Renal cortex interstitium (tissue), 11 donors: ENCODE results near the gene RETREG1. TPM values are rescaled to one million over a fixed set of nuclear protein-coding genes. Genes with fewer than 3 reads are reported as not detected.
A peak's percentile ranks its signal among the peaks of the same experiment; 100 is the strongest.
"Not testable (repeated sequence)": the region's sequence is repeated elsewhere in the genome, so short reads cannot be mapped to it uniquely, and the experiment has no call there.

Experiments
- DNase-seq, 11 donors: peaks; one replicate each; pipeline ENCODE4 v3.0.0-alpha.2; 2013; ENCODE audit warnings: low read depth in 9 of 11, low spot score in 4 of 11; ENCODE audit errors: extremely low read depth in 1 of 11
- polyA plus RNA-seq, 3 donors: library from polyadenylated mRNA; unstranded; fragments of 120-200 nt; gene quantifications; one replicate each; pipeline ENCODE4 v1.2.1, GENCODE V29; 2013; ENCODE audit not compliant: insufficient read length in 3 of 3

The RETREG1 gene
- polyA plus RNA-seq, 3 donors = 33.4 to 50.5 (median 39.0) TPM

DNA sequence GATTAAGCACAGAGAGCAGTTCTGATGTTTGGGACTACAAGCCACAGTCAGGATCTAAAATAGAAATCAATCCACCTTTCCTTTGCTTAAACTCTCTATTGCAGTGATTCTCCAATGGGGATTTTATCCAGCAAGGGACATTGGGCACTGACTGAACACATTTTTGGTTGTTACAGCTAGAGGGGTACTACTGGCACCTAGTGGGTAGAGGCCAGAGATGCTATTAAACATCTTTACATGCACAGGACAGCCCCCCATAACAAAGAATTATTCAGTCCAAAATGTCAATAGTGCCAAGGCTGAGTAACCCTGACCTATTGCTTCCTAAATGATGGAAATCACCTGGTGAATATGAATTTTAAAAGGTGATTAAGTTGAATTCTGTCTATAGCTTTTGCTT, 163.2 kb downstream of the RETREG1 start:
- DNase-seq = no peak

DNA sequence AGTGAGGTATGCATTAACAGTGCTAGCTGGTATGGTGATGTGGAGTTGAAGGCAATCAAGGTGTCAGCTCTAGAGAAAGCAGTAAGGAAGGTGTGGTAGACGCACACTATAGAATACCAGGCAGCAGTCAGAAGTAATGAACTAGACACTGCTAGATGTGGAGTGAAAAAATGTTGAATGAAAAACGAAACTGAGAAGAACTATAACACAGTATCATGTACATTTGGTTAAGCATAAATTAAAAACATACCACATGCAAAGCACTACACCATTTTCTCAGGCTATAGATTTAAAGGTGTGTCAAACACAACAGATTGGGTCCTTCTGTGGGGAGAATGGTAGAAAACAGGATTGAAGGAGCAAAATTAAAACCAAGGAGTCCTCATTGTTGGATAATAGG, 166.6 kb downstream of the RETREG1 start:
- DNase-seq = no peak

GRCh38 chr5:16446993-16447392, 169.8 kb downstream of the RETREG1 start:
- no peak for DNase-seq

DNA sequence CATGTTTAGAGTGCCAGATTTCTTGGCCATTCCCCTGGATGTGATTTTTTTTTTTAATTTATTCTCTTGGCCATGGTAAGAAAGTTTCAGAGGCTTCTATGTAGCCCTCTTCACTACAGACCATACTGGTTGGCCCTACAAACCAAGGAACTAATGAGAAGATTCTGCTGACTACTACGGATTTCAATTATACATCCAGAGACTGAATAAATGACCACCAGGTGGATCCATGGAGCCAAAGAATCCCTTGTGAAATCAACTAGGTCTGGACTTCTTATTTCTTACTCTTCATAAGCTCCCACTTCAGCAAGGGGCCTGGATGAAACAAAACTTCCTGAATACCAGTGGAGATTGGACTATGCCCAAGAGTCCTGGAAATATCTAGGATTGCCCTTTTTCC, 178.8 kb downstream of the RETREG1 start:
- no peak for DNase-seq

DNA sequence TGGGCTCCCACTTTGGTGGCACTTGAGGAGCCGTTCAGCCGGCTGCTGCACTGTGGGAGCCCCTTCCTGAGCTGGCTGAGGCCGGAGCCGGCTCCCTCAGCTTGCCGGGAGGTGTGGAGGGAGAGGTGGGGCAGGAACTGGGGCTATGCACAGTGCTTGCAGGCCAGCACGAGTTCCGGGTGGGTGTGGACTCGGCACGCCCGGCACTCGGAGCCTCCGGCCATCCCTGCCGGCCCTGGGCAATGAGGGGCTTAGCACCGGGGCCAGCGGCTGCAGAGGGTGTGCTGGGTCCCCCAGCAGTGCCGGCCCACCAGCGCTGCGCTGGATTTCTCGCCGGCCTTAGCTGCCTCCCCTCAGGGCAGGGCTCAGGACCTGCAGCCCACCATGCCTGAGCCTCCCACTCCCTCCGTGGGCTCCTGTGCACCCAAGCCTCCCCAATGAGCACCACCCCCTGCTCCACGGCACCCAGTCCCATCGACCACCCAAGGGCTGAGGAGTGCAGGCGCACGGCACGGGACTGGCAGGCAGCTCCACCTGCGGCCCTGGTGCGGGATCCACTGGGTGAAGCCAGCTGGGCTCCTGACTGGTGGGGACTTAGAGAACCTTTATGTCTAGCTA, 180.6 kb downstream of the RETREG1 start:
- DNase-seq = not testable (repeated sequence)

GRCh38 chr5:16431490-16431889, 185.3 kb downstream of the RETREG1 start:
- no peak for DNase-seq

DNA sequence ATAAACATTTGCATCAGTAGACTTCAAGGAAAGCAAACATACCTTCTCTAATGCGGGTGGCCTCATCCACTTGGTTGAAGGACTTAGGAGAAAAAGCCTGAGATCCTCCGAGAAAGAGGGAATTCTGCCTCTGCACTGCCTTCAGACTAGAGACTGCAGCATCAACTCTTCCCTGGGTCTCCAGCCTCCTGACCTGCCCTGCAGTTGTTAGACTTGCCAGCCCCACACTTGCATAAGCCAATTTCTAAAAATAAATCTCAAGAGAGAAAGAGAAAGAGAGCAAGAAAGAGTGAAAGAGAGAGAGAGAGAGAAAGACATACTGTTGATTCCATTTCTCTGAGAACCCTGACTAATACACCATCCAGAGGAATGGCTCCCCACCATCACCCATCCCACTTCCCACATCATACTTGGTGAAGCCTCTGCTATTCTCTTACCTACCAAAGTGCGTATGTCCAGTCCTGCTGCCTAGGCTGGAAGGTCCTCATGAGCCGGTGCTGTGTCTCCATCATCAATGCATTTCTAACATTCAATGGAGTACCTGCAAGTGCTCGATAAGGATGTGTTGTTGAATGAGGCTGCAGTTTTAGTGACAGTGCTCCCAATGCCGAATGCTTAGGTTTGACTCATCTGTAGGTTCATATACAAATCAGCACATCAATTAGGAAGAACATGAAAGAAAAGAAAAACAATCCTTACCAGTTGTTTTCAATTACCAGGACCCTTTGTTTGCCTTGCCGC, 186.3 kb downstream of the RETREG1 start:
- DNase-seq = no peak

GRCh38 chr5:16428359-16428758, 188.4 kb downstream of the RETREG1 start:
- no peak for DNase-seq

DNA sequence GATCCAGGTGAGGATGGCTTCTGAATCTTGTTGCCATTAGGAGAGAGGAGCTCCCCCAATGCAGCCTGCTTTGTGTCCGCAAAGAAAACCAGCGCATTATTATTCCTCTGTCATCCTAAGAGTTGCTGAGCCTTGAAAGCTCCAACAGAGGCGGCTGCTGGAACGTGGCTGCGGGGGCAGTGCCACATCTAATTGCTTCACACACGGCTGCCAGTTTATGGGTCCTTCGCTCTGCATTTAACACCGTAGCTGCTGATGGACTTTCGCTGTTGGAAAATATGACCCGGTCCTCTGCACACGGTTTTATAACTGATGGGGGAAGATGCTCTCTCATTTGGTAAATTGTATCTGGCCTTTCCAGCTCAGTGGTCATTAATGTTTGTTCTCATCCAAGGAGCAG, 189.2 kb downstream of the RETREG1 start:
- peak; percentile 27 to 78 (median 61) for DNase-seq

Other genes starting within 250 kb of the RETREG1 start
- 10 to 100 TPM; 24.9 to 26.2 (median 25.5) TPM for gene ZNF622, start 151.2 kb downstream of the RETREG1 start, polyA plus RNA-seq